ENCODE measurements around the gene CLEC4M.

The CLEC4M gene

GRCh38 chr19:7779631-7780486, 16.8 kb downstream of the CLEC4M start:
- Histone ChIP-seq H3K27me3 (ENCODE audit: control insufficient read depth, insufficient read depth, low read length) (peaks cover 19% of the 10 kb centered on the region), H3K4me3 (ENCODE audit: low read length) (no peak overlapping the region), H3K9me3 (ENCODE audit: control insufficient read depth, low read depth, low read length) (no peaks in the 10 kb centered on the region), H3K9ac (ENCODE audit: low read length) (no peak overlapping the region), H3K36me3 (ENCODE audit: control insufficient read depth, low read depth, low read length) (no peaks in the 10 kb centered on the region), H3K4me1 (ENCODE audit: control insufficient read depth, low read depth, low read length) (no peaks in the 10 kb centered on the region), H3K27ac (ENCODE audit: low read length) (no peak overlapping the region)

- H3K27me3 ChIP-seq (ENCODE audit: control insufficient read depth, insufficient read depth, low read length) = peaks cover 24% of the 10 kb centered on the region
- no peak overlapping the region for H3K27ac ChIP-seq (ENCODE audit: low read length)
- H3K9ac ChIP-seq (ENCODE audit: low read length) = no peak overlapping the region
- H3K36me3 ChIP-seq (ENCODE audit: control insufficient read depth, low read depth, low read length) = no peaks in the 10 kb centered on the region
- H3K4me1 ChIP-seq (ENCODE audit: control insufficient read depth, low read depth, low read length) = no peaks in the 10 kb centered on the region
- H3K4me3 ChIP-seq (ENCODE audit: low read length) = no peak overlapping the region
- H3K9me3 ChIP-seq (ENCODE audit: control insufficient read depth, low read depth, low read length) = no peaks in the 10 kb centered on the region
These were observed 18.1 kb downstream of the CLEC4M start for GRCh38 chr19:7781157-7781556.

- H3K27ac ChIP-seq (ENCODE audit: low read length) = no peak overlapping the region
- peaks cover 52% of the 10 kb centered on the region for H3K27me3 ChIP-seq (ENCODE audit: control insufficient read depth, insufficient read depth, low read length)
These were observed 21.0 kb downstream of the CLEC4M start for GRCh38 chr19:7783991-7784423.

DNA sequence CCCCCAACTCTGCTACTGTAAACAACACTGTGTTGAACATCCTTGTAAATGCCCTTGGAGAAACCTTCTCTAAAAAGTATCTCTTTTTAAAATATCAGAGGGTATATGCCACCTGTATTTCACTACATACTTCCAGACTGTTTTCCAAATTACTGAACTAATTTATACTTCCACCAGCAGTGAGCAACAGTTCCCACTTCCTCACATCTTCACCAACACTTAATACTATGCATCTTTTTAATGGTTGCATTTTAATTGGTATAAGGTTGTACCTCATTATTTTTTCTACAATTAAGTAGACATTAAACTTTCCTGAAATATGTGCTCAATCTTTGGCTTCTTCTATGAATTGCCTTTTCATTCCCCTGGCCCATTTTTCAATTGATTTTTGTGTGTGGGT, 21.8 kb downstream of the CLEC4M start:
- Histone ChIP-seq H3K9me3 (ENCODE audit: control insufficient read depth, low read depth, low read length) (no peaks in the 10 kb centered on the region), H3K4me3 (ENCODE audit: low read length) (no peak overlapping the region), H3K27ac (ENCODE audit: low read length) (no peak overlapping the region), H3K27me3 (ENCODE audit: control insufficient read depth, insufficient read depth, low read length) (peaks cover 61% of the 10 kb centered on the region), H3K4me1 (ENCODE audit: control insufficient read depth, low read depth, low read length) (peaks cover 7% of the 10 kb centered on the region), H3K36me3 (ENCODE audit: control insufficient read depth, low read depth, low read length) (no peaks in the 10 kb centered on the region), H3K9ac (ENCODE audit: low read length) (no peak overlapping the region)

More at GRCh38 chr19:7783991-7784423, 21.0 kb downstream of the CLEC4M start:
- Histone ChIP-seq H3K4me1 (ENCODE audit: control insufficient read depth, low read depth, low read length) (peaks cover 7% of the 10 kb centered on the region), H3K36me3 (ENCODE audit: control insufficient read depth, low read depth, low read length) (no peaks in the 10 kb centered on the region), H3K9me3 (ENCODE audit: control insufficient read depth, low read depth, low read length) (no peaks in the 10 kb centered on the region), H3K4me3 (ENCODE audit: low read length) (no peak overlapping the region), H3K9ac (ENCODE audit: low read length) (no peak overlapping the region)

- peaks cover 70% of the 10 kb centered on the region for H3K27me3 ChIP-seq (ENCODE audit: control insufficient read depth, insufficient read depth, low read length)
- no peak overlapping the region for H3K9ac ChIP-seq (ENCODE audit: low read length)
- H3K4me3 ChIP-seq (ENCODE audit: low read length) = peak overlapping the region; percentile 36
- H3K9me3 ChIP-seq (ENCODE audit: control insufficient read depth, low read depth, low read length) = no peaks in the 10 kb centered on the region
- peaks cover 7% of the 10 kb centered on the region for H3K4me1 ChIP-seq (ENCODE audit: control insufficient read depth, low read depth, low read length)
- no peak overlapping the region for H3K27ac ChIP-seq (ENCODE audit: low read length)
- no peaks in the 10 kb centered on the region for H3K36me3 ChIP-seq (ENCODE audit: control insufficient read depth, low read depth, low read length)
These were observed 24.1 kb downstream of the CLEC4M start for GRCh38 chr19:7787141-7787540.

DNA sequence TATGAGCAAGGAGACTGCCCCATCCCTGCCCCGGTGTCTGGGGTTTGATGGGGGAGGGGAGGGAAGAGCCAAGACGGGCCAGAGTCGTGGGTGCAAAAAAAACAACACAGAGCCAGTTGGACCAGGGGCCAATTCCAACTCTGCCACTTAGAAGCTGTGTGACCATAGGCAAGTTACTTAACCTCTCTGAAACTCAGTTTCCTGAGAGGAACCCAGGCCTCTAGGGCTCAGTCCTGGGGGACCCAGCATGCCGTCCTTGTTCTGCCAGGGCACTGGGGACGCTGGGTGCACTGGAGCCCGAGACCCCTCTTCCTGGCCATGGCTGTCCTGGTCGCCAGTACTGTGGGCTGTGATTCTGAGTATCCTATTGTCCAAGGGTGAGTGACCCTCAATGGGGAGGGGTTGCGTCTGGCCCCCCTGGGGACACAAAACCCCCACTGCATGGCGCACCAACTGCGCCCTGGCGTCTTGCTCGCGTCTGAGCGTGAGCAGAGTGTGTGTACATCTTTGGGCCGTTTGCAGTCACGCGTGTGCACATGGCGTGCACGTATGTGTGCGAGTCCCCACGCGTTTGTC, 24.6 kb downstream of the CLEC4M start:
- Histone ChIP-seq H3K36me3 (ENCODE audit: control insufficient read depth, low read depth, low read length) (no peaks in the 10 kb centered on the region), H3K9ac (ENCODE audit: low read length) (no peak overlapping the region), H3K27ac (ENCODE audit: low read length) (no peak overlapping the region), H3K4me3 (ENCODE audit: low read length) (peak overlapping the region; percentile 36), H3K9me3 (ENCODE audit: control insufficient read depth, low read depth, low read length) (no peaks in the 10 kb centered on the region), H3K27me3 (ENCODE audit: control insufficient read depth, insufficient read depth, low read length) (peaks cover 70% of the 10 kb centered on the region), H3K4me1 (ENCODE audit: control insufficient read depth, low read depth, low read length) (peaks cover 7% of the 10 kb centered on the region)

DNA sequence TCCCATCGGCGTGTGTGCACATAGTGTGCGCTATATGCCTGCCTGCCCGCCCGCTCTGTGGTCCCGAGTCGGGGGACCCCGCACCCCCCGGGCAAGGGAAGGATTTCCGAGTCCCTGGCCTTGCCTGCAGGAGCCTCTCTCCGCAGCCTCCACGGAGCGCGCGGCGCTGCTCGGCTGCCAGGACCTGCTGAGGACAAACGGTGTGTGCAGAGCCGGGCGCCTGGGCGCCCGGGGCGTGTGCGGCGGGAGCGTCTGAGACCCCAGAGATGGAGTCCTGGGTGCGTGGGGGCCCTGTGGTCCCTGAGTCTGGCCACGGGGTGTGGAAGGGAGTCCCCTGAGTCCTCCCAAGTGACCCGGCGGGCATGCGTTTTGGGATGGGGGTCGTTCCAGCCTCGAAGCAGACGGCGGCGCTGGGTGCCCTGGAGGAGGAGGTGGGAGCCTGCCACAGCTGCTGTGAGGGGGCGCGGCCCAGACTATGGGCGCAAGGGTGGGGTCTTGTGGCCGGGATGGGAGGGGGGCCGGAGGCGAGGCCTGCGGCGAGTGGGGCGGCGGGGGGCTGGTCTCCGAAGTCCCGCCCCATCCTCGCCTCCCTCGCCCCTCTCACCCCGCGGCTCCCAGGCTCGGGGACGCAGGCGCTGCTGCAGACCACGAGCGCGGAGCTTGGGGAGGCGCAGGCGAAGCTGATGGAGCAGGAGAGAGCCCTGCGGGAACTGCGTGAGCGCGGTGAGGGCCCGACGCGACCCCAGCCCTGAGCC, 25.3 kb downstream of the CLEC4M start:
- Histone ChIP-seq H3K4me1 (ENCODE audit: control insufficient read depth, low read depth, low read length) (peaks cover 7% of the 10 kb centered on the region), H3K36me3 (ENCODE audit: control insufficient read depth, low read depth, low read length) (no peaks in the 10 kb centered on the region), H3K9me3 (ENCODE audit: control insufficient read depth, low read depth, low read length) (no peaks in the 10 kb centered on the region), H3K27ac (ENCODE audit: low read length) (no peak overlapping the region), H3K27me3 (ENCODE audit: control insufficient read depth, insufficient read depth, low read length) (peaks cover 66% of the 10 kb centered on the region), H3K9ac (ENCODE audit: low read length) (no peak overlapping the region), H3K4me3 (ENCODE audit: low read length) (peak overlapping the region; percentile 46)

GRCh38 chr19:7788933-7789323, 25.9 kb downstream of the CLEC4M start:
- no peaks in the 10 kb centered on the region for H3K36me3 ChIP-seq (ENCODE audit: control insufficient read depth, low read depth, low read length)
- peaks cover 7% of the 10 kb centered on the region for H3K4me1 ChIP-seq (ENCODE audit: control insufficient read depth, low read depth, low read length)
- no peak overlapping the region for H3K27ac ChIP-seq (ENCODE audit: low read length)
- H3K9me3 ChIP-seq (ENCODE audit: control insufficient read depth, low read depth, low read length) = no peaks in the 10 kb centered on the region
- H3K4me3 ChIP-seq (ENCODE audit: low read length) = peak overlapping the region; percentile 46
- H3K27me3 ChIP-seq (ENCODE audit: control insufficient read depth, insufficient read depth, low read length) = peaks cover 60% of the 10 kb centered on the region
- H3K9ac ChIP-seq (ENCODE audit: low read length) = no peak overlapping the region

DNA sequence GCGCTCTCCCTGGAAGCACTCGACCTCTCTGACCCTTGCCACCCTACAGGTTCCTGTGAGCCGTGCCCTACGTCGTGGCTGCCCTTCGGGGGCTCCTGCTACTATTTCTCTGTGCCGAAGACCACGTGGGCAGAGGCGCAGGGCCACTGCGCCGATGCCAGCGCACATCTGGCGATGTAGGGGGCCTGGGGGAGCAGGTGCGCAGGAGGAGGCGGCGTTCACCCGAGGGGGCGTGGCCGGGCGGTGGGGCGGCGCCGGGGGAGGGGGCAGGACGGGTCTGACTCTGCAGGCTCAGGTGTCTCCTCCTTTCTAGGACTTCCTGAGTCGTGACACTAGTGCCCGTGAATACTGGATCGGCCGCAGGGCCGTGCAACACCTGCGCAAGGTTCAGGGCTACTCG, 26.4 kb downstream of the CLEC4M start:
- H3K9me3 ChIP-seq (ENCODE audit: control insufficient read depth, low read depth, low read length) = no peaks in the 10 kb centered on the region
- H3K27me3 ChIP-seq (ENCODE audit: control insufficient read depth, insufficient read depth, low read length) = peaks cover 55% of the 10 kb centered on the region
- no peak overlapping the region for H3K9ac ChIP-seq (ENCODE audit: low read length)
- peak overlapping the region; percentile 46 for H3K4me3 ChIP-seq (ENCODE audit: low read length)
- peaks cover 7% of the 10 kb centered on the region for H3K4me1 ChIP-seq (ENCODE audit: control insufficient read depth, low read depth, low read length)
- no peaks in the 10 kb centered on the region for H3K36me3 ChIP-seq (ENCODE audit: control insufficient read depth, low read depth, low read length)
- H3K27ac ChIP-seq (ENCODE audit: low read length) = no peak overlapping the region

DNA sequence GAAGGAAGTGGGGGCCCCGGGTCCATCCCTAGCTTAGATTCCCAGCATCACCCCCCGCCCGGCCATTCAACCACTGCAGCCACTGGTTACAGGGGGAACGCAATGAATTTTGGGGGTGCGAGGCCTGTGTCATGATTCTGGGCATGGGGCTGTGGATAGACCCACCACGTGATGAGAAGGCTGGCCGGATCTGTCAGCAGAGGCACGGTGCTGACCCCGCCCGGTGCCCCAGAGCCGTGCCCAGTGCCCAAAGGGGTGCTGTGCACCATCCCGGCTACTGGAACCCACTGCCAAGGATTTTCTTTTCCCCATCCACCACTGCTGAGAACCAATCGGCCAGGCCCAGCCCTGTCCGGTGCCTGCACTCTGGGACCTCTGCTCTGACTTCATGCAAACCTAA, 27.4 kb downstream of the CLEC4M start:
- Histone ChIP-seq H3K36me3 (ENCODE audit: control insufficient read depth, low read depth, low read length) (no peaks in the 10 kb centered on the region), H3K9ac (ENCODE audit: low read length) (no peak overlapping the region), H3K27ac (ENCODE audit: low read length) (no peak overlapping the region), H3K4me1 (ENCODE audit: control insufficient read depth, low read depth, low read length) (peaks cover 7% of the 10 kb centered on the region), H3K9me3 (ENCODE audit: control insufficient read depth, low read depth, low read length) (no peaks in the 10 kb centered on the region), H3K27me3 (ENCODE audit: control insufficient read depth, insufficient read depth, low read length) (peaks cover 50% of the 10 kb centered on the region), H3K4me3 (ENCODE audit: low read length) (no peak overlapping the region)

- Histone ChIP-seq H3K27ac (ENCODE audit: low read length) (no peak overlapping the region), H3K27me3 (ENCODE audit: control insufficient read depth, insufficient read depth, low read length) (peaks cover 36% of the 10 kb centered on the region), H3K36me3 (ENCODE audit: control insufficient read depth, low read depth, low read length) (no peaks in the 10 kb centered on the region), H3K4me1 (ENCODE audit: control insufficient read depth, low read depth, low read length) (peaks cover 7% of the 10 kb centered on the region), H3K9me3 (ENCODE audit: control insufficient read depth, low read depth, low read length) (no peaks in the 10 kb centered on the region), H3K4me3 (ENCODE audit: low read length) (no peak overlapping the region), H3K9ac (ENCODE audit: low read length) (no peak overlapping the region)
These were observed 29.2 kb downstream of the CLEC4M start for GRCh38 chr19:7792281-7792680.

Data from iPS-18a (cell line).